CD4-positive, alpha-beta memory T cell (primary cell): ENCODE data around the gene PAK5. TPM values are rescaled to one million over a fixed set of nuclear protein-coding genes. Genes with fewer than 3 reads are reported as not detected.
A peak's percentile ranks its signal among the peaks of the same experiment; 100 is the strongest.

Experiments
- CTCF ChIA-PET: fragments of 350-600 bp; sonication (Branson Sonifier 250); formaldehyde crosslinking; loops from one replicate; lab custom pipeline; 2021; ENCODE audit warnings: inconsistent platforms; ENCODE audit not compliant: partially characterized antibody; lab: Charles Lee
- POLR2A ChIA-PET: fragments of 350-600 bp; sonication (Branson Sonifier 250); formaldehyde crosslinking; loops from one replicate; lab custom pipeline; 2021; ENCODE audit not compliant: partially characterized antibody; lab: Charles Lee
- DNase-seq, 5 donors: peaks; one replicate each; pipeline versions ENCODE4 v3.0.0 to v3.0.0-alpha.2; 2020 to 2022; ENCODE audit warnings: mixed read lengths in 1 of 5
- H3K27ac ChIP-seq: one replicate; pipeline ENCODE4 v1.7.0; 2013; ENCODE audit warnings: low read depth, low read length
- H3K27me3 ChIP-seq: 2 replicates; pipeline ENCODE4 v1.7.0; 2013; ENCODE audit warnings: mild to moderate bottlenecking, low read length, moderate library complexity; ENCODE audit not compliant: insufficient read depth
- H3K36me3 ChIP-seq: 2 replicates; pipeline ENCODE4 v1.7.0; 2013; ENCODE audit warnings: mild to moderate bottlenecking, low read length, moderate library complexity; ENCODE audit not compliant: insufficient read depth
- H3K4me1 ChIP-seq: 2 replicates; pipeline ENCODE4 v1.7.0; 2013; ENCODE audit warnings: mild to moderate bottlenecking, low read length, moderate library complexity; ENCODE audit not compliant: insufficient read depth
- H3K4me3 ChIP-seq, 2 donors: one replicate each; pipeline ENCODE4 v1.7.0; 2013; ENCODE audit warnings: low read length in 2 of 2, mild to moderate bottlenecking in 1 of 2
- H3K9me3 ChIP-seq, 2 donors: one replicate each; pipeline ENCODE4 v1.7.0; 2013; ENCODE audit warnings: low read length in 2 of 2, control low read depth in 1 of 2; ENCODE audit not compliant: control insufficient read depth in 1 of 2
- H3K27ac Mint-ChIP-seq, 7 donors: one replicate each; pipeline ENCODE4 v1.8.0; 2020 to 2021; ENCODE audit warnings: mixed read lengths in 7 of 7, mild to moderate bottlenecking in 6 of 7, inconsistent platforms in 3 of 7, moderate library complexity in 3 of 7
- H3K27me3 Mint-ChIP-seq, 2 donors: one replicate each; pipeline ENCODE4 v1.8.0; 2020 to 2021; ENCODE audit warnings: mixed read lengths in 2 of 2
- H3K36me3 Mint-ChIP-seq, 2 donors: one replicate each; pipeline ENCODE4 v1.8.0; 2020 to 2021; ENCODE audit warnings: mixed read lengths in 2 of 2, inconsistent platforms in 1 of 2, mild to moderate bottlenecking in 1 of 2
- H3K4me1 Mint-ChIP-seq, 4 donors: one replicate each; pipeline ENCODE4 v1.8.0; 2020 to 2021; ENCODE audit warnings: mixed read lengths in 4 of 4, mild to moderate bottlenecking in 1 of 4
- H3K4me3 Mint-ChIP-seq, 8 donors: one replicate each; pipeline ENCODE4 v1.8.0; 2020 to 2021; ENCODE audit warnings: mixed read lengths in 8 of 8, mild to moderate bottlenecking in 7 of 8, moderate library complexity in 6 of 8, inconsistent platforms in 3 of 8
- H3K9me3 Mint-ChIP-seq, 8 donors: one replicate each; pipeline ENCODE4 v1.8.0; 2020 to 2021; ENCODE audit warnings: mixed read lengths in 8 of 8, mild to moderate bottlenecking in 5 of 8, inconsistent platforms in 3 of 8, moderate library complexity in 1 of 8
- intact Hi-C: fragments of 100-400 bp; cut with micrococcal nuclease; formaldehyde crosslinking; loops from one replicate; pipeline ENCODE4 v1.15.1; 2023
- polyA plus RNA-seq, 2 donors: library from polyadenylated mRNA; unstranded; fragments of 300-500 nt; fragmentation: Illumina TruSeq; gene quantifications; one replicate each; pipeline ENCODE4 v1.2.3, GENCODE V29; 2021
- total RNA-seq, 2 experiments: library from RNA; stranded (reverse); gene quantifications; one replicate each; pipeline ENCODE4 v1.2.3, GENCODE V29; 2021

Gene PAK5
- total and polyA plus RNA-seq, 4 experiments from 2014 or later, result not detected

- POLR2A ChIA-PET, result no interaction called here
- H3K9me3 ChIP-seq, result no peaks in the 10 kb centered on the region
- no peak overlapping the region for H3K4me3 ChIP-seq
- CTCF ChIA-PET, result no interaction called here
- Mint-ChIP-seq H3K36me3 (no peaks in the 10 kb centered on the region), H3K4me3 (no peak overlapping the region), H3K27ac (no peak overlapping the region), H3K4me1 (no peaks in the 10 kb centered on the region), H3K9me3 (peaks cover 0 to 4% (median 0%) of the 10 kb centered on the region in 8 donors), H3K27me3 (no peaks in the 10 kb centered on the region)
- H3K4me1 ChIP-seq, result no peaks in the 10 kb centered on the region
- no peaks in the 10 kb centered on the region for H3K27me3 ChIP-seq
- H3K27ac ChIP-seq, result no peak overlapping the region
- intact Hi-C loops, result no loop called here
- no peaks in the 10 kb centered on the region for H3K36me3 ChIP-seq
- DNase-seq, result no peak
Measured at GRCh38 chr20:9852566-9852965, 13.7 kb upstream of the PAK5 start.

- H3K36me3 ChIP-seq, result no peaks in the 10 kb centered on the region
- no peak overlapping the region for H3K4me3 ChIP-seq
- no peaks in the 10 kb centered on the region for H3K4me1 ChIP-seq
- no peak for DNase-seq
- Mint-ChIP-seq H3K4me3 (no peak overlapping the region), H3K27me3 (peaks cover 15 to 20% of the 10 kb centered on the region in 2 donors), H3K9me3 (peaks cover 0 to 12% (median 7%) of the 10 kb centered on the region in 8 donors), H3K4me1 (no peaks in the 10 kb centered on the region), H3K27ac (no peak overlapping the region), H3K36me3 (no peaks in the 10 kb centered on the region)
- no peak overlapping the region for H3K27ac ChIP-seq
- intact Hi-C loops, result no loop called here
- CTCF ChIA-PET, result no interaction called here
- H3K9me3 ChIP-seq, result no peaks in the 10 kb centered on the region
- H3K27me3 ChIP-seq, result peaks cover 4% of the 10 kb centered on the region
- POLR2A ChIA-PET, result no interaction called here
Measured at GRCh38 chr20:9839626-9840025, 750 bp upstream of the PAK5 start.

GRCh38 chr20:9838035-9838377 lies 870 bp downstream of the PAK5 start:
- Mint-ChIP-seq H3K27me3 (peaks cover 15 to 20% of the 10 kb centered on the region in 2 donors), H3K27ac (no peak overlapping the region), H3K9me3 (peaks cover 0 to 12% (median 7%) of the 10 kb centered on the region in 8 donors), H3K4me3 (peak overlapping the region in 1 of 8 donors; percentile 20), H3K36me3 (no peaks in the 10 kb centered on the region), H3K4me1 (no peaks in the 10 kb centered on the region)
- ChIA-PET POLR2A (no interaction called here), CTCF (no interaction called here)
- Histone ChIP-seq H3K4me1 (no peaks in the 10 kb centered on the region), H3K9me3 (no peaks in the 10 kb centered on the region), H3K27me3 (peaks cover 4% of the 10 kb centered on the region), H3K4me3 (no peak overlapping the region), H3K36me3 (no peaks in the 10 kb centered on the region), H3K27ac (no peak overlapping the region)
- DNase-seq, result no peak
- intact Hi-C loops, result no loop called here

GRCh38 chr20:9837634-9838033 lies 1.2 kb downstream of the PAK5 start:
- DNase-seq, result no peak
- intact Hi-C loops, result no loop called here
- Histone ChIP-seq H3K4me1 (no peaks in the 10 kb centered on the region), H3K36me3 (no peaks in the 10 kb centered on the region), H3K4me3 (no peak overlapping the region), H3K27ac (no peak overlapping the region), H3K27me3 (peaks cover 4% of the 10 kb centered on the region), H3K9me3 (no peaks in the 10 kb centered on the region)
- no peaks in the 10 kb centered on the region for H3K4me1 Mint-ChIP-seq
- no peaks in the 10 kb centered on the region for H3K36me3 Mint-ChIP-seq
- peak overlapping the region in 1 of 8 donors; percentile 20 for H3K4me3 Mint-ChIP-seq
- ChIA-PET POLR2A (no interaction called here), CTCF (no interaction called here)
- peaks cover 15 to 19% of the 10 kb centered on the region in 2 donors for H3K27me3 Mint-ChIP-seq
- no peak overlapping the region for H3K27ac Mint-ChIP-seq
- peaks cover 0 to 12% (median 7%) of the 10 kb centered on the region in 8 donors for H3K9me3 Mint-ChIP-seq

- peak overlapping the region in 1 of 7 donors; percentile 49 for H3K27ac Mint-ChIP-seq
- no peaks in the 10 kb centered on the region for H3K36me3 Mint-ChIP-seq
- ChIA-PET POLR2A (no interaction called here), CTCF (no interaction called here)
- no peak overlapping the region for H3K4me3 ChIP-seq
- intact Hi-C loops, result no loop called here
- H3K4me3 Mint-ChIP-seq, result no peak overlapping the region
- H3K9me3 ChIP-seq, result no peaks in the 10 kb centered on the region
- H3K9me3 Mint-ChIP-seq, result peaks cover 0 to 5% (median 2%) of the 10 kb centered on the region in 8 donors
- H3K27me3 Mint-ChIP-seq, result peaks cover 15 to 18% of the 10 kb centered on the region in 2 donors
- no peaks in the 10 kb centered on the region for H3K4me1 Mint-ChIP-seq
- H3K36me3 ChIP-seq, result no peaks in the 10 kb centered on the region
- H3K4me1 ChIP-seq, result no peaks in the 10 kb centered on the region
- no peak overlapping the region for H3K27ac ChIP-seq
- H3K27me3 ChIP-seq, result no peaks in the 10 kb centered on the region
- DNase-seq, result no peak
Measured at GRCh38 chr20:9835302-9835701, 3.6 kb downstream of the PAK5 start.

GRCh38 chr20:9831032-9831431 lies 7.8 kb downstream of the PAK5 start:
- CTCF ChIA-PET, result no interaction called here
- no peaks in the 10 kb centered on the region for H3K36me3 ChIP-seq
- Mint-ChIP-seq H3K27me3 (peaks cover under 1 to 2% of the 10 kb centered on the region in 2 donors), H3K4me3 (no peak overlapping the region), H3K36me3 (no peaks in the 10 kb centered on the region), H3K27ac (no peak overlapping the region), H3K9me3 (no peaks in the 10 kb centered on the region), H3K4me1 (no peaks in the 10 kb centered on the region)
- no peak overlapping the region for H3K27ac ChIP-seq
- no peaks in the 10 kb centered on the region for H3K4me1 ChIP-seq
- intact Hi-C loops, result no loop called here
- no peaks in the 10 kb centered on the region for H3K9me3 ChIP-seq
- H3K4me3 ChIP-seq, result no peak overlapping the region
- DNase-seq, result no peak
- H3K27me3 ChIP-seq, result no peaks in the 10 kb centered on the region
- POLR2A ChIA-PET, result no interaction called here

- no peaks in the 10 kb centered on the region for H3K36me3 Mint-ChIP-seq
- H3K9me3 ChIP-seq, result no peaks in the 10 kb centered on the region
- DNase-seq, result no peak
- no peaks in the 10 kb centered on the region for H3K4me1 Mint-ChIP-seq
- H3K36me3 ChIP-seq, result no peaks in the 10 kb centered on the region
- no peaks in the 10 kb centered on the region for H3K27me3 Mint-ChIP-seq
- CTCF ChIA-PET, result no interaction called here
- no peak overlapping the region for H3K27ac Mint-ChIP-seq
- intact Hi-C loops, result no loop called here
- no peaks in the 10 kb centered on the region for H3K9me3 Mint-ChIP-seq
- H3K27me3 ChIP-seq, result no peaks in the 10 kb centered on the region
- no peak overlapping the region for H3K27ac ChIP-seq
- H3K4me1 ChIP-seq, result no peaks in the 10 kb centered on the region
- H3K4me3 ChIP-seq, result no peak overlapping the region
- no peak overlapping the region for H3K4me3 Mint-ChIP-seq
- POLR2A ChIA-PET, result no interaction called here
Measured at GRCh38 chr20:9829835-9830234, 9.0 kb downstream of the PAK5 start.

GRCh38 chr20:9817654-9818053 lies 21.2 kb downstream of the PAK5 start:
- H3K4me1 ChIP-seq, result no peaks in the 10 kb centered on the region
- peaks cover 0 to 7% (median 1%) of the 10 kb centered on the region in 8 donors for H3K9me3 Mint-ChIP-seq
- CTCF ChIA-PET, result no interaction called here
- no peaks in the 10 kb centered on the region for H3K27me3 Mint-ChIP-seq
- intact Hi-C loops, result no loop called here
- POLR2A ChIA-PET, result no interaction called here
- H3K4me3 Mint-ChIP-seq, result no peak overlapping the region
- H3K9me3 ChIP-seq, result no peaks in the 10 kb centered on the region
- H3K36me3 ChIP-seq, result no peaks in the 10 kb centered on the region
- no peaks in the 10 kb centered on the region for H3K27me3 ChIP-seq
- H3K27ac Mint-ChIP-seq, result no peak overlapping the region
- H3K4me3 ChIP-seq, result no peak overlapping the region
- H3K36me3 Mint-ChIP-seq, result no peaks in the 10 kb centered on the region
- DNase-seq, result no peak
- no peaks in the 10 kb centered on the region for H3K4me1 Mint-ChIP-seq
- H3K27ac ChIP-seq, result no peak overlapping the region
